Measurements from ENCODE around the gene SPOP. TPM values are rescaled to one million over a fixed set of nuclear protein-coding genes. Genes with fewer than 3 reads are reported as not detected.

The SPOP gene
- total RNA-seq, 1 donor from 2014 or later, result 58.0 TPM

GRCh38 chr17:49694847-49695697 is 17.2 kb upstream of the SPOP start:
- peaks cover 26% of the 10 kb centered on the region for H3K27me3 Mint-ChIP-seq
- H3K4me1 Mint-ChIP-seq (ENCODE audit: low read depth), result peaks cover 4% of the 10 kb centered on the region
- H3K9me3 Mint-ChIP-seq (ENCODE audit: low read depth), result no peaks in the 10 kb centered on the region
- no peak overlapping the region for H3K27ac Mint-ChIP-seq
- no peak overlapping the region for H3K4me3 Mint-ChIP-seq (ENCODE audit: low read depth)
- DNase-seq (ENCODE audit: low spot score, unreplicated experiment), result peak; percentile 58
- peaks cover 2% of the 10 kb centered on the region for H3K36me3 Mint-ChIP-seq (ENCODE audit: insufficient read depth)
- TF ChIP-seq CTCF (IDR thresholded peaks at IDR 0.05; ENCODE audit: unreplicated experiment), result peak; percentile 91

GRCh38 chr17:49692751-49693150 is 14.9 kb upstream of the SPOP start:
- Mint-ChIP-seq H3K36me3 (ENCODE audit: insufficient read depth) (no peaks in the 10 kb centered on the region), H3K27ac (no peak overlapping the region), H3K4me1 (ENCODE audit: low read depth) (peaks cover 8% of the 10 kb centered on the region), H3K9me3 (ENCODE audit: low read depth) (no peaks in the 10 kb centered on the region), H3K4me3 (ENCODE audit: low read depth) (no peak overlapping the region), H3K27me3 (peaks cover 26% of the 10 kb centered on the region)
- DNase-seq (ENCODE audit: low spot score, unreplicated experiment), result no peak
- TF ChIP-seq CTCF (IDR thresholded peaks at IDR 0.05; ENCODE audit: unreplicated experiment), result no peak

- Mint-ChIP-seq H3K9me3 (ENCODE audit: low read depth) (no peaks in the 10 kb centered on the region), H3K4me3 (ENCODE audit: low read depth) (no peak overlapping the region), H3K27me3 (peaks cover 28% of the 10 kb centered on the region), H3K36me3 (ENCODE audit: insufficient read depth) (no peaks in the 10 kb centered on the region), H3K4me1 (ENCODE audit: low read depth) (peaks cover 9% of the 10 kb centered on the region), H3K27ac (no peak overlapping the region)
- no peak for TF ChIP-seq CTCF (IDR thresholded peaks at IDR 0.05; ENCODE audit: unreplicated experiment)
- DNase-seq (ENCODE audit: low spot score, unreplicated experiment), result no peak
These were observed 13.8 kb upstream of the SPOP start for GRCh38 chr17:49691677-49692191.

GRCh38 chr17:49691086-49691676 is 13.3 kb upstream of the SPOP start:
- H3K36me3 Mint-ChIP-seq (ENCODE audit: insufficient read depth), result no peaks in the 10 kb centered on the region
- H3K4me3 Mint-ChIP-seq (ENCODE audit: low read depth), result no peak overlapping the region
- no peak for TF ChIP-seq CTCF (IDR thresholded peaks at IDR 0.05; ENCODE audit: unreplicated experiment)

GRCh38 chr17:49690256-49690655 is 12.4 kb upstream of the SPOP start:
- DNase-seq (ENCODE audit: low spot score, unreplicated experiment), result no peak
- H3K4me3 Mint-ChIP-seq (ENCODE audit: low read depth), result no peak overlapping the region
- peaks cover 26% of the 10 kb centered on the region for H3K27me3 Mint-ChIP-seq
- no peaks in the 10 kb centered on the region for H3K9me3 Mint-ChIP-seq (ENCODE audit: low read depth)
- no peak for TF ChIP-seq CTCF (IDR thresholded peaks at IDR 0.05; ENCODE audit: unreplicated experiment)
- no peaks in the 10 kb centered on the region for H3K36me3 Mint-ChIP-seq (ENCODE audit: insufficient read depth)
- peaks cover 8% of the 10 kb centered on the region for H3K4me1 Mint-ChIP-seq (ENCODE audit: low read depth)
- H3K27ac Mint-ChIP-seq, result no peak overlapping the region

More at GRCh38 chr17:49691086-49691676, 13.3 kb upstream of the SPOP start:
- H3K27me3 Mint-ChIP-seq, result peaks cover 27% of the 10 kb centered on the region
- no peaks in the 10 kb centered on the region for H3K9me3 Mint-ChIP-seq (ENCODE audit: low read depth)
- H3K27ac Mint-ChIP-seq, result peak overlapping the region; percentile 64
- peaks cover 9% of the 10 kb centered on the region for H3K4me1 Mint-ChIP-seq (ENCODE audit: low read depth)
- no peak for DNase-seq (ENCODE audit: low spot score, unreplicated experiment)
